Left ventricle myocardium inferior (tissue), 1 donor: Measurements from ENCODE around the gene PPP1R14B. TPM values are rescaled to one million over a fixed set of nuclear protein-coding genes. Genes with fewer than 3 reads are reported as not detected.

ENCODE experiments used
- DNase-seq: peaks from one replicate; pipeline ENCODE4 v3.0.0-alpha.2; 2020
- H3K27ac ChIP-seq: fragments of 200-600 bp; replicated peaks from 2 replicates; pipeline ENCODE4 v1.8.0; 2021
- H3K27me3 ChIP-seq: fragments of 200-600 bp; 2 replicates; pipeline ENCODE4 v1.8.0; 2021; ENCODE audit warnings: low read depth
- H3K36me3 ChIP-seq: fragments of 200-600 bp; 2 replicates; pipeline ENCODE4 v1.8.0; 2021
- H3K4me1 ChIP-seq: fragments of 200-600 bp; 2 replicates; pipeline ENCODE4 v1.8.0; 2021
- H3K4me3 ChIP-seq: fragments of 200-600 bp; 2 replicates; pipeline ENCODE4 v1.8.0; 2021; ENCODE audit warnings: mild to moderate bottlenecking, moderate library complexity
- H3K9me3 ChIP-seq: fragments of 200-600 bp; replicated peaks from 2 replicates; pipeline ENCODE4 v1.8.0; 2021
- CTCF ChIP-seq: fragments of 200-600 bp; IDR thresholded peaks from 2 replicates; pipeline ENCODE4 v1.8.0; 2021; ENCODE audit warnings: antibody characterized with exemption, mild to moderate bottlenecking, borderline replicate concordance
- intact Hi-C: fragments of 100-400 bp; cut with micrococcal nuclease; formaldehyde crosslinking; loops from one replicate; pipeline ENCODE4 v1.11.0; 2022
- total RNA-seq: library from RNA; stranded (reverse); fragmentation: NEBNext Ultra II Directional; extraction: Animal tissue kit (Norgen Biotek cat#: 25700); gene quantifications from one replicate; pipeline ENCODE4 v1.2.1, GENCODE V29; 2021
- donor health status: DM: no; HTN: yes; CAD: no; lungs with severe emphysema.

PPP1R14B gene
- total RNA-seq, 1 donor from 2014 or later: 102 TPM

- no peak for DNase-seq
- H3K27me3 ChIP-seq: no peaks in the 10 kb centered on the region
- peaks cover 98% of the 10 kb centered on the region for H3K36me3 ChIP-seq
- no peaks in the 10 kb centered on the region for H3K9me3 ChIP-seq
- peaks cover 33% of the 10 kb centered on the region for H3K4me1 ChIP-seq
- intact Hi-C loops: no loop called here
- H3K4me3 ChIP-seq: no peak overlapping the region
- H3K27ac ChIP-seq: no peak overlapping the region
- no peak for TF ChIP-seq CTCF
Measured at GRCh38 chr11:64201543-64201942, 45.2 kb downstream of the PPP1R14B start.

- peaks cover 99% of the 10 kb centered on the region for H3K36me3 ChIP-seq
- H3K27me3 ChIP-seq: no peaks in the 10 kb centered on the region
- DNase-seq: no peak
- no peak overlapping the region for H3K4me3 ChIP-seq
- peaks cover 8% of the 10 kb centered on the region for H3K4me1 ChIP-seq
- TF ChIP-seq CTCF: no peak
- no peak overlapping the region for H3K27ac ChIP-seq
- no peaks in the 10 kb centered on the region for H3K9me3 ChIP-seq
- intact Hi-C loops: no loop called here
Measured at GRCh38 chr11:64198511-64198910, 48.2 kb downstream of the PPP1R14B start.

- Histone ChIP-seq H3K4me1 (no peaks in the 10 kb centered on the region), H3K9me3 (no peaks in the 10 kb centered on the region), H3K27ac (no peak overlapping the region), H3K36me3 (peaks cover 93% of the 10 kb centered on the region), H3K27me3 (no peaks in the 10 kb centered on the region), H3K4me3 (no peak overlapping the region)
- no peak for TF ChIP-seq CTCF
- no peak for DNase-seq
- intact Hi-C loops: no loop called here
Measured at GRCh38 chr11:64196626-64197025, 50.1 kb downstream of the PPP1R14B start.

Other genes with a start within 250 kb of the PPP1R14B start
- gene FLRT1, start 211.0 kb downstream of the PPP1R14B start, total RNA-seq: 0.44 TPM
- 127 TPM for gene MACROD1, start 80.8 kb downstream of the PPP1R14B start, total RNA-seq
- 97.4 TPM for gene STIP1, start 60.8 kb downstream of the PPP1R14B start, total RNA-seq
- 5.4 TPM for gene FERMT3, start 40.2 kb downstream of the PPP1R14B start, total RNA-seq
- 82.3 TPM for gene TRPT1, start 20.8 kb downstream of the PPP1R14B start, total RNA-seq
- 65.2 TPM for gene NUDT22, start 20.7 kb downstream of the PPP1R14B start, total RNA-seq
- 59.9 TPM for gene DNAJC4, start 16.4 kb downstream of the PPP1R14B start, total RNA-seq
- gene VEGFB, start 12.4 kb downstream of the PPP1R14B start, total RNA-seq: 272 TPM
- 45.5 TPM for gene FKBP2, start 5.8 kb downstream of the PPP1R14B start, total RNA-seq
- gene PLCB3, start 4.6 kb upstream of the PPP1R14B start, total RNA-seq: 10.0 TPM
- 56.3 TPM for gene BAD, start 37.7 kb upstream of the PPP1R14B start, total RNA-seq
- gene GPR137, start 38.9 kb upstream of the PPP1R14B start, total RNA-seq: 28.4 TPM
- not detected for gene KCNK4, start 44.4 kb upstream of the PPP1R14B start, total RNA-seq
- not detected for gene CATSPERZ, start 53.4 kb upstream of the PPP1R14B start, total RNA-seq
- 213 TPM for gene ESRRA, start 58.6 kb upstream of the PPP1R14B start, total RNA-seq
- gene TRMT112, start 70.6 kb upstream of the PPP1R14B start, total RNA-seq: 97.5 TPM
- gene PRDX5, start 71.2 kb upstream of the PPP1R14B start, total RNA-seq: 321 TPM
- gene CCDC88B, start 93.3 kb upstream of the PPP1R14B start, total RNA-seq: 7.5 TPM
- 16.8 TPM for gene RPS6KA4, start 112.2 kb upstream of the PPP1R14B start, total RNA-seq